IPS-20b (cell line): ENCODE data around the gene TDRD3.

Experiments used
- H3K27ac ChIP-seq: one replicate; pipeline ENCODE4 v1.5.1; 2013; ENCODE audit warnings: low read length
- H3K27me3 ChIP-seq: 2 replicates; pipeline ENCODE4 v1.6.1; 2013; ENCODE audit warnings: mild to moderate bottlenecking, low read length, inconsistent platforms; ENCODE audit not compliant: insufficient read depth
- H3K36me3 ChIP-seq: 2 replicates; pipeline ENCODE4 v1.6.1; 2013; ENCODE audit warnings: low read depth, mild to moderate bottlenecking, inconsistent platforms, low read length, moderate library complexity; ENCODE audit not compliant: insufficient read depth
- H3K4me1 ChIP-seq: 2 replicates; pipeline ENCODE4 v1.6.1; 2013; ENCODE audit warnings: mild to moderate bottlenecking, control low read depth, inconsistent platforms, low read length, moderate library complexity; ENCODE audit not compliant: insufficient read depth
- H3K4me3 ChIP-seq: 2 replicates; pipeline ENCODE4 v1.5.1; 2013; ENCODE audit warnings: mild to moderate bottlenecking, low read length, inconsistent platforms
- H3K9ac ChIP-seq: 2 replicates; pipeline ENCODE4 v1.6.1; 2013; ENCODE audit warnings: low read depth, mild to moderate bottlenecking, inconsistent platforms, low read length, moderate library complexity
- H3K9me3 ChIP-seq: 2 replicates; pipeline ENCODE4 v1.6.1; 2013; ENCODE audit warnings: mild to moderate bottlenecking, low read depth, low read length, inconsistent platforms; ENCODE audit not compliant: insufficient read depth

The TDRD3 gene

DNA sequence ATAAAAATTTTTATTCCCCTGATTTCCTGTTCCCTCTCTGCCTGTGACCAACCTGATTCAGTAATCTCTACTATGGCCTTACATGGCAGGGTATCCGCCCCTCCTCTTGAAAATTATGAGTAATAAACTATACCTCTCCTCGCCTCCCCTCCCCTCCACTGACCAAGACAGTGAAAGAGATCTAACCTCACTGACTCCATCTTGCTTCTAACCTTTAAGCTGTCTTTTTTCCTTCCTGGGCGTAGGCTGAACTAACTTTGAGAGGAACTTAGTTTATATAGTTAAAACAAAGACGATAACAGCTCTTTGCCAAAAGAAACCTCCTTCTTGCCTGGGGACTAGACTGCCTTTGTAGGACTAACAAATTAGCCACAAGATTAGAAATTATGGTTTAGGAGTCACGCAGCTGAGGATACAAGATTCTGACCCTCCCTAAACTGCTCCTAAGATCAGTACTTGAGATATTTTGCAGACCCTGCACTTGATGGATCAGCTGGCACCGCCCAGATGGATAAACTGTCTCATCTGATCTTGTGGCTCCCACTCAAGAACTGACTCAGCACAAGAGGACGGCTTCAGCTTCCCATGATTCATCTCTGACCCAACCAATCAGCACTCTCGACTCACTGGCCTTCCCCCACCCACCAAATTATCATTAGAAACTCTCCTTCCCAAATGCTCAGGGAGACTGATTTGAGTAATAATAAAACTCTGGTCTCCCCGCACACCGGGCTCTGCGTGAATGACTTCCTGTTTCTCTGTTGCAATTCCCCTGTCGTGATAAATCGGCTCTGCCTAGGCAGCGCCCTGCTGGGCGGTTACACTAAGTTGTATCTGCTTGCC lies 187.1 kb downstream of the TDRD3 start:
- Histone ChIP-seq H3K36me3 (no peaks in the 10 kb centered on the region), H3K4me3 (peak overlapping the region; percentile 44; the same call in 1 of the 2 replicates), H3K9me3 (no peaks in the 10 kb centered on the region), H3K4me1 (peaks cover 22% of the 10 kb centered on the region; the same call in 1 of the 2 replicates), H3K27ac (peak overlapping the region; percentile 95), H3K27me3 (no peaks in the 10 kb centered on the region), H3K9ac (peak overlapping the region; percentile 84; the same call in 1 of the 2 replicates)

DNA sequence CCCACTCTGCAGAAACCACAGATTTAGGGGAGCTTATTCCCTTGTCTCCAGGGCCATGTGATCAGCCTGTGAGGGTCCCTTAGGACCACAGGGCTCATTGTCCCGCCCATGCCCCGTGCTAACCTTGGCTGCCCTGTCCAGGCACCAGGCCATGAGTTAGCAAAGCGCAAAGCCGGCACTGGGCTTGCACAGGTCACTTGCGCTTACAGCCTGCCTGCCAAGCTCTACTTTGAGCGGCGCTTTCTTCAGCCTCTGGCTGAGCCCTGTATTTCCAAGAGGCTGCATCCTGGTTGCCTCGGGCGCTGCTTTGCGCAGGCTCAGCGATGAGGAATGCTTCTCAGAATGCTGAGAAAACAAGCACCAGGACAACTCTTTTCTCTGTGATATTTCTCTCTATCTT lies 188.0 kb downstream of the TDRD3 start:
- Histone ChIP-seq H3K27ac (peak overlapping the region; percentile 95), H3K36me3 (no peaks in the 10 kb centered on the region), H3K27me3 (no peaks in the 10 kb centered on the region), H3K9me3 (no peaks in the 10 kb centered on the region), H3K9ac (peak overlapping the region; percentile 79; the same call in 1 of the 2 replicates), H3K4me3 (peak overlapping the region; percentile 33; the same call in 1 of the 2 replicates), H3K4me1 (peaks cover 28% of the 10 kb centered on the region; the same call in 1 of the 2 replicates)

DNA sequence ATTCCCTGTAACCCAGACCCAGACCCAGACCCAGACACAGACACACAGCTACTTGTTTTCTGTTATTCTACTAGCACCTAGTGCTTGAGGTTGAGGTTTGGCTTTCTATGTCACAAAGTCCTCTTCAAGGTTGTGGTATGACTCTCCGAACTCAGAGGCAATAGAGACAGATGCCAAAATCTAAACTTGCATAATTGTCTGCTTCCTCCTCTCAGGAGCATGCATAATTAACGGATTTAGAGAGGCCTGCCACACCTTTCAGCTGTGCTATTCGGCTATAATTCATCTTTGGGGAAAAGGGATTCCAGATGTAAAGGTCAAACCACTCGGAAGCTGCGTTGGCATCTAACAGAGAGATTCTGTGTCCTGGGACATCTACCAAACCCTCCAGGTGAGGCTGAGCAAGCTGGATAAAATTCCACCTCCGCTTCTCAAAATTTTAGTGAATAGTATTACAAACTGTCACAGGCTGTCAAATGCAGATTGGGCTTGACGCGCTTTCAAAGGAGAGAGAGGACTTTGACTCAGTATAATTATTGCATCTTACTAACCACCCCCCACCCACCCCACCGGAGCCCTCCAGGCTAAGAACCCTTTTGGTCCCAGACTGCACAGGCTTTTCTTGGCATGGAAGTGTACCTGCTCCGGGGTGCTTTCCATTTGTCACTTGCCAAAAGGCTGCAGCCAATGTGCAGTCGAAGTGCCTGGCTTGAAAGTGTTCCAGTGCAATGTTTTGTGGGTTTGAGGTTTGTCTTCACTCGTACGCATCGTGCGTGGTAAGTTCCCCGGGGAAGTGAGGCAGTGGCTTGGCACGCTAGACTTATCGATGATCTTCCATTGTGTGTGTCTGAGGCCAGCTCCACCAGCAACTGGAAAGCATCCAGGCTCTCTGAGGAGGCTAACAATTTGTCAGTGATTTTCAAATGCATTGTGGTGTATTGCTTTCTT lies 194.1 kb downstream of the TDRD3 start:
- H3K9ac ChIP-seq = no peak overlapping the region
- H3K4me3 ChIP-seq = no peak overlapping the region
- no peaks in the 10 kb centered on the region for H3K9me3 ChIP-seq
- no peaks in the 10 kb centered on the region for H3K27me3 ChIP-seq
- H3K36me3 ChIP-seq = no peaks in the 10 kb centered on the region
- no peak overlapping the region for H3K27ac ChIP-seq
- peaks cover 10% of the 10 kb centered on the region; the same call in 1 of the 2 replicates for H3K4me1 ChIP-seq

DNA sequence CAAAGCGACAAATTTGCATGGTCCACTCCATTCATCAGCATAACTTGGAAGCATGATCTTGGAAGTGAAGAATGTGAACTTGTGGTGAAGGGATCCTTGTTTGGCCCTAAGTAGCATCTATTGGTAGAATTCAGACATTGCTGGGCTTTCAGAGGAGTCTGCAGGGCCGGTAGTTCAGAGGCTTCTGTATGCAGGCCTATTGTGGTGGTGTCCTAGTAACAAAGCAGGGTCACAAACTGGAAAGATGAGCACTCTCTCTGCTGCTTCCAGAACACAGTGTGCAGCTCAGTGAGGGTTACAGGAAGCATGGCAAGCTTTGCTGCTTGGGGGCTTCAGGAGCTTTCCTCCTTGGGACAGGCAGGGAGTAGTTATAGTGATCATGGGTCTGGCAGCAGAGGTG lies 206.0 kb downstream of the TDRD3 start:
- Histone ChIP-seq H3K4me3 (no peak overlapping the region), H3K4me1 (peaks cover 4% of the 10 kb centered on the region; the same call in 1 of the 2 replicates), H3K36me3 (no peaks in the 10 kb centered on the region), H3K27ac (no peak overlapping the region), H3K27me3 (no peaks in the 10 kb centered on the region), H3K9me3 (no peaks in the 10 kb centered on the region), H3K9ac (no peak overlapping the region)

DNA sequence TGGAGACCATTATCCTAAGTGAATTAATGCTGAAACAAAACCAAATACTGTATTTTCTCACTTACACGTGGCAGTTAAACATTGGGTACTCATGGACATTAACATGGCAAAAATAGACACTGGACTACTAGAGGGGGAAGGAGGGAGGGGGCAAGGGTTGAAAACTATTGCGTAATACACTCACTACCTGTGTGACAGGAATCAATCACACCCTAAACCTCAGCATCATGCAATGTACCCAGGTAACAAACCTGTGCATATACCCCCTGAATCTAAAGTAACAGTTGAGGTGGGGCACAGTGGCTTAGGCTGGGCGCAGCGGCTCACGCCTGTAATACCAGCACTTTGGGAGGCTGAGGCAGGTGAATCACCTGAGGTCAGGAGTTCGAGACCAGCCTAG lies 207.0 kb downstream of the TDRD3 start:
- Histone ChIP-seq H3K9me3 (no peaks in the 10 kb centered on the region), H3K4me3 (no peak overlapping the region), H3K9ac (no peak overlapping the region), H3K27me3 (no peaks in the 10 kb centered on the region), H3K27ac (no peak overlapping the region), H3K4me1 (no peaks in the 10 kb centered on the region), H3K36me3 (no peaks in the 10 kb centered on the region)

DNA sequence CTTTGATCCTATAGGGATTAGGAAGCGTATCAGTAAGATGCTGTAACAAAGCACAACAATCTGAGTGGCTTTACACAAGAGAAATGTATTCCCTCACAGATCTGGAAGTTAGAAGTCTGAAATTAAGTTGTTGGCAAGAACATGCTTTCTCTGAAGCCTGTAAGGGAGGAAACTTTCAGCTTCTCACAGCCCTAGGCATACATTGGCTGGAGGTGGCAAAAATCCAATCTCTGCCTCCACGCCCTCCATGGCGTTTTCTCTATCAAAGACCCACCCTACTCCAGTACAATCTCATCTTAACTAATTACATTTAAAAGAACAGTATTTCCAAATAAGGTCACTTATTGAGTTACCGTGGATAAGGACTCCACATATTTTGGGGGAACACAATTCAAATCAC lies 211.9 kb downstream of the TDRD3 start:
- no peaks in the 10 kb centered on the region for H3K27me3 ChIP-seq
- H3K4me3 ChIP-seq = no peak overlapping the region
- H3K4me1 ChIP-seq = no peaks in the 10 kb centered on the region
- H3K9ac ChIP-seq = no peak overlapping the region
- H3K36me3 ChIP-seq = no peaks in the 10 kb centered on the region
- H3K27ac ChIP-seq = no peak overlapping the region
- H3K9me3 ChIP-seq = no peaks in the 10 kb centered on the region

DNA sequence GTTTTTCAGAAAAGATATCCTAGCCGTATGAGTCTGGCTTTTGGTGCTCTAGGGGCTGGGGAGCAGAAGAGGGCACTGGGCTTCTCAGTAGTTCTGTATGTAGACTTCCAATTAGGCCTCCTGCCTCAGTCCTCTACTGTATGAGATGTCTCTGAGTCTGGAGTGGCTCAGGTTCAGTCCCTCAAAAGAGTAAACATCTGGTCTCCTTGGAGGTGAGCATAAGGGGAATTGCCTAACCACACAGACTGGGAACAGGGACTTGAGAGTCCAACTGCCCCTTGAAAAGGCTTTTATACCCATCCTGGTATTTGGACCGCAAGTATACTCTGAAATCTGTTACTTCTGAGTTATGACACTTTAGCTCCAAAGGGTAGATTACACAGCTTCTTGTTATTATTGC lies 214.5 kb downstream of the TDRD3 start:
- H3K36me3 ChIP-seq = no peaks in the 10 kb centered on the region
- H3K9ac ChIP-seq = no peak overlapping the region
- H3K4me1 ChIP-seq = peaks cover 5% of the 10 kb centered on the region; the same call in 1 of the 2 replicates
- no peak overlapping the region for H3K4me3 ChIP-seq
- no peak overlapping the region for H3K27ac ChIP-seq
- H3K27me3 ChIP-seq = no peaks in the 10 kb centered on the region
- H3K9me3 ChIP-seq = no peaks in the 10 kb centered on the region

DNA sequence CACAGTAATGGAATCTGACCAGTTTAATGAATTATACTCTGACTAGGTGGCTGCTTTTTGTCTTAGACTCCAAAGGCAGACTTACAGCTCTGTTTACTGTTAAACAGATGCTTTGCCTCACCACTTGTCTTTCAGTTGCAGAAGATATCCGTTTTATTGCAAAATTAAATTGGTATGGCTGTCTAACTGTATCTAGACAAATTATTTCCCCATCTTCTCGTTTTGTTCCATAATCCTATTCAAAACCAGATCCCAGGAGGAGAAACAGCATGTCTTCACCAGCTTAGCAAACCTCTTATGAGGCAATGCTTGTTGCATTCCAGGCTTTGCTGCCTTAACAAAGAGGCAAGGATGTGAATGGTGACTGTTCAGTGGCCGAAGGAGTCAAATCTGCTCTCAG lies 215.6 kb downstream of the TDRD3 start:
- Histone ChIP-seq H3K27me3 (no peaks in the 10 kb centered on the region), H3K4me1 (peaks cover 11% of the 10 kb centered on the region), H3K27ac (no peak overlapping the region), H3K9me3 (no peaks in the 10 kb centered on the region), H3K36me3 (no peaks in the 10 kb centered on the region), H3K4me3 (no peak overlapping the region), H3K9ac (no peak overlapping the region)

DNA sequence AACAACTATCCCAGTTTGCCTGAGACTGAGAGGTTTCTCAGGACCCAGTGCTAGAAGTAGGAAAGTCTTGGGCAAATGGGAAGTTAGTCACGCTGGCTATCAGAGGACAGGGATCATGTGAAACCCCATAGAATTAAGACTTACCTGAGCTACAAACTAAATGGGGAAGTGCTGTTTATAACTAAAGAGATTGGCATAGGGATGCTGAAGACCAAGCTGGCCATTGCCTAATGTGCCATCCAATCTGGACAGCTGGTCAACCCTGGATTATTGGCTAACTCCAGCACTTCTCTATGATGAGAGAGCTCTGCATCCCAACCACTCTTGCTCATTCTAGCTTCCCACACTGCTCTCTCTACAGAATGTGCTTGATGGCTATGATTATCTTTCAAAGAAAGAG lies 216.1 kb downstream of the TDRD3 start:
- Histone ChIP-seq H3K27ac (no peak overlapping the region), H3K4me1 (peaks cover 15% of the 10 kb centered on the region), H3K27me3 (no peaks in the 10 kb centered on the region), H3K9me3 (no peaks in the 10 kb centered on the region), H3K4me3 (no peak overlapping the region), H3K36me3 (no peaks in the 10 kb centered on the region), H3K9ac (no peak overlapping the region)

DNA sequence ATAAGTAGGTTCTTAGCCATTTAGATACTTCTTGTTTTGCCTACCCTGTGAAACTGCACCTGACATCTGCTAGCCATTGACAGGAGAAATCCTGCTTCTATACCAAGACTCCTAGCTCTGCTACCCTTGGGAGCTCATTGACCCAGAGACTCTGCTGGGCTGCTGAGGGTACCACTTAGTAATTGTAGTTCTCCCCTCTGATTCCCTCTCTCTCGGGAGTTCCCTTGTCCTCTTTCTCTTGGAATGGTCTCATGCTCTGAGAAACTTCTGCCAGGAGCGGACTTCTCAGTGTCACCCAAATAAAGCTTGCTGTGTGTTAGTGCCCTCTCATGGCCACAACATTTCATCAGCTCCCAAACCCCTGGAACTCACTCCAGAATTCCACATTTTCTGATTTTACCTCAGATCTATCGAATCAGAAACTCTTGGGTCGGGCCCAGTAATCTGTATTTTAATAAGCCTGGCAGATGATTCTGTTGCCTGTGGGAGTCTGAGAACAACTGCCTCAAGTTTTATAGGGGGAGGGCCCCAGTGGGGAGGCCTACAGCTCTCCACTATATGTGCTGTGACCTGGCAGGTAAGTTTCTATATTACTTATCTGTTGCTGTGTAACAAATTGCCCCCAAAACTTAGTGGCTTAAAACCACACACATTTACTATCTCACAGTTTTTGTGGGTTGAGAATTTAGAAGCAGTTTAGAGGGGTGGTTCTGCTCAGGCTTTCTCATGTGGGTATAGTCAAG lies 221.1 kb downstream of the TDRD3 start:
- peaks cover 15% of the 10 kb centered on the region for H3K4me1 ChIP-seq
- no peaks in the 10 kb centered on the region for H3K27me3 ChIP-seq
- no peaks in the 10 kb centered on the region for H3K36me3 ChIP-seq
- H3K9ac ChIP-seq = no peak overlapping the region
- no peak overlapping the region for H3K4me3 ChIP-seq
- no peak overlapping the region for H3K27ac ChIP-seq
- no peaks in the 10 kb centered on the region for H3K9me3 ChIP-seq

DNA sequence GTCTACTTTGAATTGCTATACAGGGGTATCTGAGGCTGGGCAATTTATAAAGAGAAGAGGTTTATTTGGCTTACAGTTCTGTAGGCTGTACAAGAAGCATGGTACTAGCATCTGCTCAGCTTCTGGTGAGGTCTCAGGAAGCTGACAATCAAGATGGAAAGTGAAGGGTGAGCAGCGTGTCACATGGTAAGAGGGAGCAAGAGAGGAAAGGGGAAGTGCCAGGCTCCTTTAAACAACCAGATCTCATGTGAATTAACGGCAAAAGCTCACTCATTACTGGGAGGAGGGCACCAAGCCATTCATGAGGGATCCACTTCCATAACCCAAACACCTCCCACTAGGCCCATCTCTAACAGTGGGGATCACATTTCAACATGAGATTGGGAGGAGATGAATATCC lies 222.4 kb downstream of the TDRD3 start:
- no peak overlapping the region for H3K9ac ChIP-seq
- H3K9me3 ChIP-seq = no peaks in the 10 kb centered on the region
- no peaks in the 10 kb centered on the region for H3K27me3 ChIP-seq
- H3K27ac ChIP-seq = no peak overlapping the region
- no peak overlapping the region for H3K4me3 ChIP-seq
- H3K36me3 ChIP-seq = no peaks in the 10 kb centered on the region
- H3K4me1 ChIP-seq = peaks cover 15% of the 10 kb centered on the region
